PC-3 (cell line): ENCODE measurements around the gene ISCA2. TPM values are rescaled to one million over a fixed set of nuclear protein-coding genes. Genes with fewer than 3 reads are reported as not detected.

ENCODE experiments used
- ATAC-seq: fragments of 200-7000 bp; cut with Tn5 transposase; 2 replicates; pipeline ENCODE4 v1.9.1; 2020; ENCODE audit warnings: mild to moderate bottlenecking, moderate library complexity
- BruUV-seq: library from RNA; stranded (reverse); fragments of 400-500 nt; replicated peaks from 2 replicates; lab custom pipeline; 2021; lab: Mats Ljungman, UMichigan
- CTCF ChIA-PET: fragments of 300-600 bp; sonication (Branson Sonifier 250); formaldehyde crosslinking; loops from one replicate; lab custom pipeline; 2022; ENCODE audit warnings: antibody characterized with exemption; lab: Charles Lee
- POLR2A ChIA-PET: fragments of 300-600 bp; sonication (Branson Sonifier 250); formaldehyde crosslinking; loops from one replicate; lab custom pipeline; 2022; ENCODE audit warnings: antibody characterized with exemption; ENCODE audit not compliant: unreplicated experiment; lab: Charles Lee
- DNase-seq: peaks from one replicate; pipeline ENCODE4 v3.0.0-alpha.2; 2015
- H2AFZ ChIP-seq: fragments of 300-600 bp; sonication (generic); 2 replicates; pipeline ENCODE4 v1.6.0; 2016; ENCODE audit warnings: antibody characterized with exemption, low read length
- H3F3A ChIP-seq: fragments of 300-600 bp; sonication (generic); one replicate; pipeline ENCODE4 v1.6.0; 2017; ENCODE audit warnings: antibody characterized with exemption, low read length, control low read depth, mild to moderate bottlenecking; ENCODE audit not compliant: unreplicated experiment
- H3K27ac ChIP-seq: fragments of 300-600 bp; sonication (generic); 2 replicates; pipeline ENCODE4 v1.5.1; 2016; ENCODE audit warnings: mild to moderate bottlenecking, low read length
- H3K27me3 ChIP-seq: fragments of 300-600 bp; sonication (generic); 2 replicates; pipeline ENCODE4 v1.6.1; 2016; ENCODE audit warnings: low read length, mixed read lengths
- H3K36me3 ChIP-seq: fragments of 300-600 bp; sonication (generic); 2 replicates; pipeline ENCODE4 v1.6.1; 2016; ENCODE audit warnings: low read depth, mixed run types, low read length, mixed read lengths
- H3K4me1 ChIP-seq: fragments of 300-600 bp; sonication (generic); 2 replicates; pipeline ENCODE4 v1.5.1; 2016; ENCODE audit warnings: low read length; ENCODE audit not compliant: insufficient read depth
- H3K4me2 ChIP-seq: fragments of 300-600 bp; sonication (generic); 2 replicates; pipeline ENCODE4 v1.6.0; 2016; ENCODE audit warnings: low read length
- H3K4me3 ChIP-seq: fragments of 300-600 bp; sonication (generic); 2 replicates; pipeline ENCODE4 v1.5.1; 2016; ENCODE audit warnings: mild to moderate bottlenecking, low read length, mixed read lengths
- H3K79me2 ChIP-seq: fragments of 300-600 bp; sonication (generic); 2 replicates; pipeline ENCODE4 v1.6.1; 2017; ENCODE audit warnings: low read length, mixed read lengths
- H3K9ac ChIP-seq: fragments of 300-600 bp; sonication (generic); 2 replicates; pipeline ENCODE4 v1.6.0; 2016; ENCODE audit warnings: mild to moderate bottlenecking, low read length
- H3K9me2 ChIP-seq: fragments of 300-600 bp; sonication (generic); replicated peaks from 2 replicates; pipeline ENCODE4 v1.6.1; 2016; ENCODE audit warnings: mixed run types, low read length, mixed read lengths
- H3K9me3 ChIP-seq: fragments of 300-600 bp; sonication (generic); 2 replicates; pipeline ENCODE4 v1.6.1; 2016; ENCODE audit warnings: low read length, mixed read lengths
- H4K20me1 ChIP-seq: fragments of 300-600 bp; sonication (generic); 2 replicates; pipeline ENCODE4 v1.6.1; 2016; ENCODE audit warnings: low read length, mixed read lengths
- EZH2 ChIP-seq: fragments of 300-600 bp; sonication (generic); IDR thresholded peaks from one replicate; pipeline ENCODE4 v1.6.1; 2017; ENCODE audit warnings: antibody characterized with exemption, mild to moderate bottlenecking, low read length; ENCODE audit not compliant: unreplicated experiment
- EZH2phosphoT487 ChIP-seq: fragments of 300-600 bp; sonication (generic); IDR thresholded peaks from 2 replicates; pipeline ENCODE4 v1.6.1; 2018; ENCODE audit warnings: mild to moderate bottlenecking, antibody characterized with exemption, low read length, borderline replicate concordance
- intact Hi-C: fragments of 100-400 bp; cut with micrococcal nuclease; formaldehyde crosslinking; loops from 2 replicates; pipeline ENCODE4 v1.9.0; 2023
- total RNA-seq: library from RNA; depleted of rRNA; stranded (reverse); fragments of >200 nt; gene quantifications from 2 replicates; pipeline ENCODE4 v1.2.3, GENCODE V29; 2014
- TF ChIP-seq, protein P1 (sequence below): fragments of 300-600 bp; sonication (generic); conservative IDR thresholded peaks from 2 replicates; pipeline ENCODE4 v1.5.1; 2017; ENCODE audit warnings: antibody characterized with exemption, low read depth, mild to moderate bottlenecking, low read length

Gene ISCA2
- total RNA-seq, 1 experiment from 2014 or later = 30.1 TPM

DNA sequence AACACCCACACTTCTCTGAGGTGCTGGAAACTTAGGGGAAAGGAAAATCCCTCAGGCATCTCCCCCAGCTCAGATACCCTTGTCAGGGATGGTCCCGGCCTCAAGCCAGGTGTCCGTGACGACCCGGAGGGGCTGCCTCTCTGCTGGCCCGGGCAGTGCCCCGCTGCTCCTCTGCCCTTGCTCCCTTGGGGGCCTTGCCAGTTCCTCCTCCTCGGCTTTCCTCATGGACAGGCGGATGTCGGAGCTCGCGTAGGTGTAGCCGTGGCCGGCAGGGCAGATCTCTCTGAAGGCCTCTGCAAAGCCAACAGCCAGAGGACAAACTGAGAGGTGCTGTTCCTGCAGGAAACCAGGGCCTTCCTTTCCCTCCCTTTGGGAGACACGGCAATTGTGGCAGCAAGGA, 34.8 kb downstream of the ISCA2 start:
- Histone ChIP-seq H3K4me1 (peaks cover 8% of the 10 kb centered on the region), H3K9me2 (no peaks in the 10 kb centered on the region), H4K20me1 (no peaks in the 10 kb centered on the region), H3K4me3 (no peak overlapping the region), H2AFZ (no peak overlapping the region), H3K27me3 (no peaks in the 10 kb centered on the region), H3K9ac (no peak overlapping the region), H3K79me2 (no peaks in the 10 kb centered on the region), H3K4me2 (no peak overlapping the region), H3F3A (no peaks in the 10 kb centered on the region), H3K27ac (no peak overlapping the region), H3K9me3 (no peaks in the 10 kb centered on the region), H3K36me3 (no peaks in the 10 kb centered on the region)
- ChIA-PET POLR2A (no interaction called here), CTCF (no interaction called here)
- TF ChIP-seq, protein P1, sequence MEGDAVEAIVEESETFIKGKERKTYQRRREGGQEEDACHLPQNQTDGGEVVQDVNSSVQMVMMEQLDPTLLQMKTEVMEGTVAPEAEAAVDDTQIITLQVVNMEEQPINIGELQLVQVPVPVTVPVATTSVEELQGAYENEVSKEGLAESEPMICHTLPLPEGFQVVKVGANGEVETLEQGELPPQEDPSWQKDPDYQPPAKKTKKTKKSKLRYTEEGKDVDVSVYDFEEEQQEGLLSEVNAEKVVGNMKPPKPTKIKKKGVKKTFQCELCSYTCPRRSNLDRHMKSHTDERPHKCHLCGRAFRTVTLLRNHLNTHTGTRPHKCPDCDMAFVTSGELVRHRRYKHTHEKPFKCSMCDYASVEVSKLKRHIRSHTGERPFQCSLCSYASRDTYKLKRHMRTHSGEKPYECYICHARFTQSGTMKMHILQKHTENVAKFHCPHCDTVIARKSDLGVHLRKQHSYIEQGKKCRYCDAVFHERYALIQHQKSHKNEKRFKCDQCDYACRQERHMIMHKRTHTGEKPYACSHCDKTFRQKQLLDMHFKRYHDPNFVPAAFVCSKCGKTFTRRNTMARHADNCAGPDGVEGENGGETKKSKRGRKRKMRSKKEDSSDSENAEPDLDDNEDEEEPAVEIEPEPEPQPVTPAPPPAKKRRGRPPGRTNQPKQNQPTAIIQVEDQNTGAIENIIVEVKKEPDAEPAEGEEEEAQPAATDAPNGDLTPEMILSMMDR = no peak
- TF ChIP-seq EZH2 (no peak), EZH2phosphoT487 (no peak)
- no peak for ATAC-seq
- no peak for DNase-seq
- no TSS peak for BruUV-seq
- intact Hi-C loops = no loop called here

GRCh38 chr14:74528886-74529285, 35.3 kb downstream of the ISCA2 start:
- no TSS peak for BruUV-seq
- no peaks in the 10 kb centered on the region for H4K20me1 ChIP-seq
- H3K36me3 ChIP-seq = no peaks in the 10 kb centered on the region
- H2AFZ ChIP-seq = no peak overlapping the region
- no peak overlapping the region for H3K9ac ChIP-seq
- POLR2A ChIA-PET = no interaction called here
- H3K27me3 ChIP-seq = no peaks in the 10 kb centered on the region
- no peaks in the 10 kb centered on the region for H3K9me2 ChIP-seq
- no peaks in the 10 kb centered on the region for H3K9me3 ChIP-seq
- H3K4me3 ChIP-seq = no peak overlapping the region
- H3K4me2 ChIP-seq = no peak overlapping the region
- H3K79me2 ChIP-seq = no peaks in the 10 kb centered on the region
- peaks cover 8% of the 10 kb centered on the region for H3K4me1 ChIP-seq
- DNase-seq (no peak), ATAC-seq (no peak)
- intact Hi-C loops = no loop called here
- CTCF ChIA-PET = no interaction called here
- H3F3A ChIP-seq = no peaks in the 10 kb centered on the region
- no peak overlapping the region for H3K27ac ChIP-seq
- TF ChIP-seq EZH2phosphoT487 (no peak), EZH2 (no peak)
- TF ChIP-seq, protein P1 = no peak

- Histone ChIP-seq H3K4me2 (no peak overlapping the region), H3K79me2 (no peaks in the 10 kb centered on the region), H2AFZ (0 out of 2 replicates have a peak overlapping the region, but pooled peaks have one; percentile 35), H3K27ac (no peak overlapping the region), H3K36me3 (no peaks in the 10 kb centered on the region), H3K9me2 (no peaks in the 10 kb centered on the region), H4K20me1 (no peaks in the 10 kb centered on the region), H3K4me3 (no peak overlapping the region), H3K27me3 (no peaks in the 10 kb centered on the region), H3K4me1 (peaks cover 8% of the 10 kb centered on the region), H3F3A (no peaks in the 10 kb centered on the region), H3K9ac (no peak overlapping the region), H3K9me3 (no peaks in the 10 kb centered on the region)
- no TSS peak for BruUV-seq
- ChIA-PET CTCF (interaction anchor here (0.5 to 1.1 kb wide), 2 partner anchors 144 to 273 kb away, joined by 3 to 5 read pairs; no protein-coding TSS in a partner anchor), POLR2A (no interaction called here)
- TF ChIP-seq EZH2 = no peak
- TF ChIP-seq EZH2phosphoT487 = no peak
- TF ChIP-seq, protein P1 = no peak
- intact Hi-C loops = no loop called here
- no peak for ATAC-seq
- no peak for DNase-seq
Measured at GRCh38 chr14:74531006-74531405, 37.4 kb downstream of the ISCA2 start.
